Activated naive CD8-positive, alpha-beta T cell treated with anti-CD3 and anti-CD28 coated beads, Interleukin-2, amount 10 ng/mL, durations not matched to agents 7 days and 5 days (primary cell): ENCODE results near the gene PRKN. TPM values are rescaled to one million over a fixed set of nuclear protein-coding genes. Genes with fewer than 3 reads are reported as not detected.

Experiments
- ATAC-seq: fragments of 150-1000 bp; cut with Tn5 transposase; one replicate; pipeline ENCODE4 v1.10.0; 2021; ENCODE audit warnings: low read depth, moderate library complexity
- POLR2A ChIA-PET: fragments of 350-600 bp; sonication (Branson Sonifier 250); formaldehyde crosslinking; loops from one replicate; lab custom pipeline; 2021; ENCODE audit warnings: antibody characterized with exemption; lab: Charles Lee
- DNase-seq: peaks from one replicate; pipeline ENCODE4 v3.0.0; 2021
- H3K27ac Mint-ChIP-seq: one replicate; pipeline ENCODE4 v1.8.0; 2022; ENCODE audit warnings: mild to moderate bottlenecking, mixed read lengths
- H3K27me3 Mint-ChIP-seq: one replicate; pipeline ENCODE4 v1.8.0; 2022; ENCODE audit warnings: mild to moderate bottlenecking, moderate library complexity, mixed read lengths
- H3K36me3 Mint-ChIP-seq: one replicate; pipeline ENCODE4 v1.8.0; 2021; ENCODE audit warnings: mild to moderate bottlenecking, mixed read lengths
- H3K4me1 Mint-ChIP-seq: one replicate; pipeline ENCODE4 v1.8.0; 2021; ENCODE audit warnings: mixed read lengths
- H3K4me3 Mint-ChIP-seq: one replicate; pipeline ENCODE4 v1.8.0; 2022; ENCODE audit warnings: mild to moderate bottlenecking, moderate library complexity, mixed read lengths
- H3K9me3 Mint-ChIP-seq: one replicate; pipeline ENCODE4 v1.8.0; 2021; ENCODE audit warnings: mixed read lengths
- total RNA-seq, 2 experiments: library from RNA; stranded (reverse); gene quantifications; one replicate each; pipeline ENCODE4 v1.2.3, GENCODE V29; 2021

Gene PRKN
- total RNA-seq, 2 experiments from 2014 or later: 1.00 to 1.5 TPM

- H3K4me1 Mint-ChIP-seq: peaks cover 11% of the 10 kb centered on the region
- ATAC-seq: peak; percentile 88
- peak; percentile 46 for DNase-seq
- H3K36me3 Mint-ChIP-seq: no peaks in the 10 kb centered on the region
- H3K27ac Mint-ChIP-seq: no peak overlapping the region
- no peaks in the 10 kb centered on the region for H3K9me3 Mint-ChIP-seq
- H3K27me3 Mint-ChIP-seq: peaks cover 8% of the 10 kb centered on the region
- POLR2A ChIA-PET: interaction anchor here (1.1 kb wide), 1 partner anchor 14 kb away, joined by 5 read pairs; no protein-coding TSS in a partner anchor
- H3K4me3 Mint-ChIP-seq: peak overlapping the region; percentile 42
Observed at GRCh38 chr6:161444464-161444863, 1283.1 kb downstream of the PRKN start.

- Mint-ChIP-seq H3K27me3 (peaks cover 8% of the 10 kb centered on the region), H3K4me3 (no peak overlapping the region), H3K27ac (no peak overlapping the region), H3K4me1 (peaks cover 11% of the 10 kb centered on the region), H3K9me3 (no peaks in the 10 kb centered on the region), H3K36me3 (no peaks in the 10 kb centered on the region)
- DNase-seq (no peak), ATAC-seq (no peak)
- POLR2A ChIA-PET: interaction anchor here (1.1 kb wide), 1 partner anchor 15 kb away, joined by 5 read pairs; no protein-coding TSS in a partner anchor
Observed at GRCh38 chr6:161443848-161444247, 1283.7 kb downstream of the PRKN start.

- POLR2A ChIA-PET: no interaction called here
- no peak overlapping the region for H3K27ac Mint-ChIP-seq
- peaks cover 11% of the 10 kb centered on the region for H3K4me1 Mint-ChIP-seq
- no peaks in the 10 kb centered on the region for H3K9me3 Mint-ChIP-seq
- H3K27me3 Mint-ChIP-seq: peaks cover 6% of the 10 kb centered on the region
- H3K36me3 Mint-ChIP-seq: no peaks in the 10 kb centered on the region
- DNase-seq: no peak
- ATAC-seq: no peak
- no peak overlapping the region for H3K4me3 Mint-ChIP-seq
Observed at GRCh38 chr6:161442420-161442819, 1285.1 kb downstream of the PRKN start.

- peaks cover 15% of the 10 kb centered on the region for H3K4me1 Mint-ChIP-seq
- no peaks in the 10 kb centered on the region for H3K36me3 Mint-ChIP-seq
- H3K9me3 Mint-ChIP-seq: no peaks in the 10 kb centered on the region
- DNase-seq (no peak), ATAC-seq (no peak)
- POLR2A ChIA-PET: no interaction called here
- no peak overlapping the region for H3K27ac Mint-ChIP-seq
- H3K4me3 Mint-ChIP-seq: no peak overlapping the region
- H3K27me3 Mint-ChIP-seq: peaks cover 5% of the 10 kb centered on the region
Observed at GRCh38 chr6:161440299-161440698, 1287.3 kb downstream of the PRKN start.

GRCh38 chr6:161439093-161439492, 1288.5 kb downstream of the PRKN start:
- Mint-ChIP-seq H3K4me1 (peaks cover 4% of the 10 kb centered on the region), H3K9me3 (no peaks in the 10 kb centered on the region), H3K4me3 (peak overlapping the region; percentile 40), H3K36me3 (no peaks in the 10 kb centered on the region), H3K27ac (peak overlapping the region; percentile 77), H3K27me3 (no peaks in the 10 kb centered on the region)
- DNase-seq (no peak), ATAC-seq (peak; percentile 76)
- POLR2A ChIA-PET: no interaction called here

- Mint-ChIP-seq H3K9me3 (no peaks in the 10 kb centered on the region), H3K27me3 (no peaks in the 10 kb centered on the region), H3K36me3 (no peaks in the 10 kb centered on the region), H3K4me1 (peaks cover 4% of the 10 kb centered on the region), H3K4me3 (peak overlapping the region; percentile 40), H3K27ac (peak overlapping the region; percentile 77)
- ATAC-seq (no peak), DNase-seq (no peak)
- POLR2A ChIA-PET: no interaction called here
Observed at GRCh38 chr6:161438430-161439030, 1289.0 kb downstream of the PRKN start.

GRCh38 chr6:161437851-161438250, 1289.7 kb downstream of the PRKN start:
- Mint-ChIP-seq H3K9me3 (no peaks in the 10 kb centered on the region), H3K27ac (no peak overlapping the region), H3K27me3 (no peaks in the 10 kb centered on the region), H3K36me3 (no peaks in the 10 kb centered on the region), H3K4me3 (no peak overlapping the region), H3K4me1 (peaks cover 4% of the 10 kb centered on the region)
- ATAC-seq (no peak), DNase-seq (no peak)
- POLR2A ChIA-PET: no interaction called here

GRCh38 chr6:161436106-161436876, 1291.3 kb downstream of the PRKN start:
- no peak overlapping the region for H3K27ac Mint-ChIP-seq
- ATAC-seq: no peak
- no peak overlapping the region for H3K4me3 Mint-ChIP-seq
- H3K4me1 Mint-ChIP-seq: peaks cover 4% of the 10 kb centered on the region
- H3K27me3 Mint-ChIP-seq: no peaks in the 10 kb centered on the region
- POLR2A ChIA-PET: no interaction called here
- no peaks in the 10 kb centered on the region for H3K9me3 Mint-ChIP-seq
- no peaks in the 10 kb centered on the region for H3K36me3 Mint-ChIP-seq
- DNase-seq: no peak

GRCh38 chr6:161435748-161436070, 1291.9 kb downstream of the PRKN start:
- Mint-ChIP-seq H3K9me3 (no peaks in the 10 kb centered on the region), H3K36me3 (no peaks in the 10 kb centered on the region)

GRCh38 chr6:161434921-161435747, 1292.4 kb downstream of the PRKN start:
- peaks cover 4% of the 10 kb centered on the region for H3K4me1 Mint-ChIP-seq
- no peak overlapping the region for H3K27ac Mint-ChIP-seq
- no peak for DNase-seq
- no peaks in the 10 kb centered on the region for H3K9me3 Mint-ChIP-seq
- no peaks in the 10 kb centered on the region for H3K36me3 Mint-ChIP-seq
- no peaks in the 10 kb centered on the region for H3K27me3 Mint-ChIP-seq
- no peak overlapping the region for H3K4me3 Mint-ChIP-seq
- POLR2A ChIA-PET: no interaction called here
- no peak for ATAC-seq

More at GRCh38 chr6:161435748-161436070, 1291.9 kb downstream of the PRKN start:
- peaks cover 4% of the 10 kb centered on the region for H3K4me1 Mint-ChIP-seq
- POLR2A ChIA-PET: no interaction called here
- no peak overlapping the region for H3K27ac Mint-ChIP-seq
- ATAC-seq: no peak
- no peaks in the 10 kb centered on the region for H3K27me3 Mint-ChIP-seq
- H3K4me3 Mint-ChIP-seq: no peak overlapping the region
- no peak for DNase-seq

GRCh38 chr6:161434350-161434749, 1293.2 kb downstream of the PRKN start:
- Mint-ChIP-seq H3K27me3 (no peaks in the 10 kb centered on the region), H3K4me3 (no peak overlapping the region), H3K4me1 (peaks cover 4% of the 10 kb centered on the region), H3K9me3 (no peaks in the 10 kb centered on the region), H3K36me3 (no peaks in the 10 kb centered on the region), H3K27ac (no peak overlapping the region)
- ATAC-seq: no peak
- no peak for DNase-seq
- POLR2A ChIA-PET: no interaction called here

- Mint-ChIP-seq H3K9me3 (no peaks in the 10 kb centered on the region), H3K27me3 (no peaks in the 10 kb centered on the region), H3K4me1 (peaks cover 4% of the 10 kb centered on the region), H3K27ac (no peak overlapping the region), H3K36me3 (no peaks in the 10 kb centered on the region), H3K4me3 (no peak overlapping the region)
- no peak for ATAC-seq
- no peak for DNase-seq
- POLR2A ChIA-PET: no interaction called here
Observed at GRCh38 chr6:161432546-161432945, 1295.0 kb downstream of the PRKN start.

GRCh38 chr6:161429921-161430490, 1297.6 kb downstream of the PRKN start:
- Mint-ChIP-seq H3K4me1 (no peaks in the 10 kb centered on the region), H3K27ac (no peak overlapping the region), H3K4me3 (no peak overlapping the region), H3K27me3 (no peaks in the 10 kb centered on the region), H3K9me3 (no peaks in the 10 kb centered on the region), H3K36me3 (no peaks in the 10 kb centered on the region)
- DNase-seq (no peak), ATAC-seq (no peak)
- POLR2A ChIA-PET: no interaction called here
